Liver (tissue), 9 donors: ENCODE results near the gene RBFOX1. TPM values are rescaled to one million over a fixed set of nuclear protein-coding genes. Genes with fewer than 3 reads are reported as not detected.

Experiments used
- DNase-seq: peaks from one replicate; pipeline ENCODE4 v3.0.0-alpha.2; 2017; ENCODE audit warnings: low spot score
- H3K27ac ChIP-seq, 2 donors: one replicate each; pipeline ENCODE4 v1.7.0; 2013; ENCODE audit warnings: inconsistent platforms in 2 of 2, low read length in 2 of 2, control low read depth in 1 of 2, low read depth in 1 of 2, mild to moderate bottlenecking in 1 of 2
- H3K27me3 ChIP-seq, 4 donors: one replicate each; pipeline versions ENCODE4 v1.6.1 to v1.7.0; 2013; ENCODE audit warnings: low read length in 3 of 4, inconsistent platforms in 1 of 4, mild to moderate bottlenecking in 1 of 4, moderate library complexity in 1 of 4; ENCODE audit not compliant: control insufficient read depth in 4 of 4, insufficient read depth in 4 of 4
- H3K36me3 ChIP-seq, 4 donors: one replicate each; pipeline versions ENCODE4 v1.6.1 to v1.7.0; 2013; ENCODE audit warnings: low read length in 3 of 4, mild to moderate bottlenecking in 3 of 4, low read depth in 1 of 4, moderate library complexity in 1 of 4; ENCODE audit not compliant: control insufficient read depth in 4 of 4, insufficient read depth in 3 of 4
- H3K4me1 ChIP-seq, 4 donors: one replicate each; pipeline versions ENCODE4 v1.6.1 to v1.7.0; 2013; ENCODE audit warnings: low read length in 3 of 4, mild to moderate bottlenecking in 3 of 4, moderate library complexity in 1 of 4; ENCODE audit not compliant: control insufficient read depth in 4 of 4, insufficient read depth in 4 of 4
- H3K4me3 ChIP-seq, 3 donors: one replicate each; pipeline versions ENCODE4 v1.6.1 to v1.7.0; 2013; ENCODE audit warnings: low read length in 3 of 3, control low read depth in 1 of 3, low read depth in 1 of 3, mild to moderate bottlenecking in 1 of 3
- H3K9ac ChIP-seq, 2 donors: one replicate each; pipeline ENCODE4 v1.7.0; 2013; ENCODE audit warnings: low read length in 2 of 2, mild to moderate bottlenecking in 2 of 2, moderate library complexity in 2 of 2, control low read depth in 1 of 2, low read depth in 1 of 2
- H3K9me3 ChIP-seq, 4 donors: one replicate each; pipeline versions ENCODE4 v1.6.1 to v1.7.0; 2013; ENCODE audit warnings: low read length in 3 of 4; ENCODE audit not compliant: control insufficient read depth in 4 of 4
- EGR1 ChIP-seq, 2 donors: IDR thresholded peaks; 2 replicates each; pipeline ENCODE4 v1.6.1; 2016 to 2018; ENCODE audit warnings: antibody characterized with exemption in 2 of 2, low read depth in 2 of 2
- FOXA1 ChIP-seq: IDR thresholded peaks from 2 replicates; pipeline ENCODE4 v1.6.1; 2016; ENCODE audit warnings: antibody characterized with exemption
- FOXA2 ChIP-seq: IDR thresholded peaks from 2 replicates; pipeline ENCODE4 v1.6.1; 2016; ENCODE audit warnings: antibody characterized with exemption
- GABPA ChIP-seq, 2 donors: IDR thresholded peaks in 1 of 2; conservative IDR thresholded peaks in 1 of 2; 2 replicates each; pipeline ENCODE4 v1.6.1; 2016; ENCODE audit warnings: antibody characterized with exemption in 2 of 2, mild to moderate bottlenecking in 1 of 2, moderate library complexity in 1 of 2
- HNF4A ChIP-seq, 2 donors: conservative IDR thresholded peaks; 2 replicates each; pipeline ENCODE4 v1.6.1; 2016; ENCODE audit warnings: antibody characterized with exemption in 2 of 2, mild to moderate bottlenecking in 2 of 2
- JUND ChIP-seq, 2 donors: IDR thresholded peaks; 2 replicates each; pipeline ENCODE4 v1.6.1; 2016; ENCODE audit warnings: antibody characterized with exemption in 2 of 2
- NR2F2 ChIP-seq: IDR thresholded peaks from 2 replicates; pipeline ENCODE4 v1.6.1; 2016; ENCODE audit warnings: antibody characterized with exemption
- RAD21 ChIP-seq, 2 donors: IDR thresholded peaks; 2 replicates each; pipeline ENCODE4 v1.6.1; 2016; ENCODE audit warnings: antibody characterized with exemption in 2 of 2, mild to moderate bottlenecking in 2 of 2
- RXRA ChIP-seq, 2 donors: IDR thresholded peaks; 2 replicates each; pipeline ENCODE4 v1.6.1; 2017 to 2018; ENCODE audit warnings: antibody characterized with exemption in 2 of 2, mild to moderate bottlenecking in 1 of 2
- WGBS: extraction: QIAGEN DNeasy Blood & Tissue Kit; methylation state at CpG from one replicate; pipeline ENCODE4 v1.1.7; 2013; 5-methylcytosine and 5-hydroxymethylcytosine counted together
- polyA plus RNA-seq, 2 donors: library from polyadenylated mRNA; stranded (reverse) in 1 of 2; unstranded in 1 of 2; fragments of 200-250 nt in 1 of 2; fragments of >200 nt in 1 of 2; fragmentation: Nextera tagmentation in 1 of 2; extraction: Ambion mirVana in 1 of 2; gene quantifications; one replicate each; pipeline versions ENCODE4 v1.2.1 to v1.2.3, GENCODE V29; 2013 to 2015
- total RNA-seq, 2 donors: library from RNA; depleted of rRNA; stranded (reverse); fragments of >200 nt; gene quantifications; one replicate each; pipeline ENCODE4 v1.2.3, GENCODE V29; 2014
- TF ChIP-seq, protein P1 (sequence below): IDR thresholded peaks from 2 replicates; pipeline ENCODE4 v1.6.1; 2016; ENCODE audit warnings: antibody characterized with exemption
- TF ChIP-seq, protein P2 (sequence below): IDR thresholded peaks from 2 replicates; pipeline ENCODE4 v1.6.1; 2016; ENCODE audit warnings: antibody characterized with exemption, mild to moderate bottlenecking
- TF ChIP-seq, protein P3 (sequence below): fragments of 150-350 bp; IDR thresholded peaks from 2 replicates; pipeline ENCODE4 v1.5.1; 2017; ENCODE audit warnings: improper control_type of control experiment, low read depth, low read length; ENCODE audit not compliant: missing input control
- TF ChIP-seq, protein P4 (sequence below): IDR thresholded peaks from 2 replicates; pipeline ENCODE4 v1.6.1; 2016; ENCODE audit warnings: antibody characterized with exemption
- donor health status: healthy.
- donor health status: healthy.
- donor health status: healthy.
- donor health status: healthy.
- donor health status: healthy.

The RBFOX1 gene
- total and polyA plus RNA-seq, 4 donors = not detected

DNA sequence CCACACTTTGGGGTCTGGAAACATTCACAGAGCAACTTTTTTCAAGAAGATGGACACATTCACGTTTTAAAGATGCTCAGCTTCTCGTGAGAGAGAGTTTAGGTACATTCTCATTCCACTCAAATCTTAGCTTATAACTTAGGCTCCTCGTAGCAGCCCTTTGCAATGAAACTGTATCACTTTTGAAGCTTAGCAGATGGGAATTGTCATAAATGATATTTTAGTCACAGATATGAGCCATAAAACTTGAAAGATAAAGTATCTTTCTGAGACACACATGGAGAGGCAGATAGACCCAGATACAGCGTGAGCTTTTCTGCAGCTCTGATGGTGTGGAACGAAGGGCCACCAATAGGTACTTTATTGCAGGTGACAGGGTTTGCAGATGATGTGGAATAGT, 41.1 kb downstream of the RBFOX1 start:
- H3K4me3 ChIP-seq = no peak overlapping the region
- no peak for DNase-seq
- 65% methylated on average over 5 of the region's 5 CpGs for WGBS
- H3K27me3 ChIP-seq = no peaks in the 10 kb centered on the region
- no peaks in the 10 kb centered on the region for H3K9me3 ChIP-seq
- TF ChIP-seq, protein P1, sequence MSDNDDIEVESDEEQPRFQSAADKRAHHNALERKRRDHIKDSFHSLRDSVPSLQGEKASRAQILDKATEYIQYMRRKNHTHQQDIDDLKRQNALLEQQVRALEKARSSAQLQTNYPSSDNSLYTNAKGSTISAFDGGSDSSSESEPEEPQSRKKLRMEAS = no peak
- TF ChIP-seq, protein P2, sequence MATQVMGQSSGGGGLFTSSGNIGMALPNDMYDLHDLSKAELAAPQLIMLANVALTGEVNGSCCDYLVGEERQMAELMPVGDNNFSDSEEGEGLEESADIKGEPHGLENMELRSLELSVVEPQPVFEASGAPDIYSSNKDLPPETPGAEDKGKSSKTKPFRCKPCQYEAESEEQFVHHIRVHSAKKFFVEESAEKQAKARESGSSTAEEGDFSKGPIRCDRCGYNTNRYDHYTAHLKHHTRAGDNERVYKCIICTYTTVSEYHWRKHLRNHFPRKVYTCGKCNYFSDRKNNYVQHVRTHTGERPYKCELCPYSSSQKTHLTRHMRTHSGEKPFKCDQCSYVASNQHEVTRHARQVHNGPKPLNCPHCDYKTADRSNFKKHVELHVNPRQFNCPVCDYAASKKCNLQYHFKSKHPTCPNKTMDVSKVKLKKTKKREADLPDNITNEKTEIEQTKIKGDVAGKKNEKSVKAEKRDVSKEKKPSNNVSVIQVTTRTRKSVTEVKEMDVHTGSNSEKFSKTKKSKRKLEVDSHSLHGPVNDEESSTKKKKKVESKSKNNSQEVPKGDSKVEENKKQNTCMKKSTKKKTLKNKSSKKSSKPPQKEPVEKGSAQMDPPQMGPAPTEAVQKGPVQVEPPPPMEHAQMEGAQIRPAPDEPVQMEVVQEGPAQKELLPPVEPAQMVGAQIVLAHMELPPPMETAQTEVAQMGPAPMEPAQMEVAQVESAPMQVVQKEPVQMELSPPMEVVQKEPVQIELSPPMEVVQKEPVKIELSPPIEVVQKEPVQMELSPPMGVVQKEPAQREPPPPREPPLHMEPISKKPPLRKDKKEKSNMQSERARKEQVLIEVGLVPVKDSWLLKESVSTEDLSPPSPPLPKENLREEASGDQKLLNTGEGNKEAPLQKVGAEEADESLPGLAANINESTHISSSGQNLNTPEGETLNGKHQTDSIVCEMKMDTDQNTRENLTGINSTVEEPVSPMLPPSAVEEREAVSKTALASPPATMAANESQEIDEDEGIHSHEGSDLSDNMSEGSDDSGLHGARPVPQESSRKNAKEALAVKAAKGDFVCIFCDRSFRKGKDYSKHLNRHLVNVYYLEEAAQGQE = no peak
- TF ChIP-seq EGR1 (IDR thresholded peaks at IDR 0.05; ENCODE audit: low read depth in 2 of 2) (no peak), FOXA1 (no peak), RXRA (IDR thresholded peaks at IDR 0.05) (no peak), JUND (IDR thresholded peaks at IDR 0.05) (no peak), GABPA (IDR thresholded peaks at IDR 0.05 in 1 of 2, conservative IDR thresholded peaks at IDR 0.05 in 1 of 2) (no peak)
- H3K9ac ChIP-seq = no peak overlapping the region
- no peak overlapping the region for H3K27ac ChIP-seq
- no peaks in the 10 kb centered on the region for H3K4me1 ChIP-seq
- H3K36me3 ChIP-seq = no peaks in the 10 kb centered on the region

DNA sequence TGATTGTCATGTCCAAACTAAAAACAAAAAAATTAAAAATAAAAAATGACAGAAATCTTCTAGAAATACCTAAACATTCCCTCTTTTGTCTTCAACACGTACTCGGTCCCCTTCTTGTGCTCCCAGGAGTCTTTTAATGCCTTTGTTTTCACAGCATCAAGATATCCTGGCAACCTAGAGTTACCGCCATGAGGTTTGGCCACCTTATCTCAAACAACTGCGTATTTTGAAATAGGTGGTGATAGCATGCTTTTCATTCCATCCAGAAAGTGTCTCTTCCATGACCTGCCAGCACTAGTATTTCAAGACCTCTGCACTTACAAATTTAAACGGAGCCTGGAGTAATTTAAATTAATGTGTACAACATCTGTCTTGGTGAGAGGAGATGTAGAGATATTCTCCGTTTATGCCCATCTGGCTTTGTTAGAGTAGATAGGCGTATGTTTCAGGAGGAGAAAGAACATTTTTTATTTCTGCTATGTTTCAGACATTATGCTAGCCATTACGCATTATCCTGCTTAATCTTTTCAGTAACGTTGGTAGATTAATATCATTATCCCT, 42.0 kb downstream of the RBFOX1 start:
- H3K9me3 ChIP-seq = no peaks in the 10 kb centered on the region
- H3K27me3 ChIP-seq = no peaks in the 10 kb centered on the region
- no peak for DNase-seq
- H3K27ac ChIP-seq = no peak overlapping the region
- no peaks in the 10 kb centered on the region for H3K36me3 ChIP-seq
- H3K4me1 ChIP-seq = no peaks in the 10 kb centered on the region
- TF ChIP-seq HNF4A (conservative IDR thresholded peaks at IDR 0.05) = no peak
- no peak for TF ChIP-seq FOXA2
- WGBS = 40% methylated on average over 9 of the region's 9 CpGs
- H3K4me3 ChIP-seq = no peak overlapping the region
- H3K9ac ChIP-seq = no peak overlapping the region

DNA sequence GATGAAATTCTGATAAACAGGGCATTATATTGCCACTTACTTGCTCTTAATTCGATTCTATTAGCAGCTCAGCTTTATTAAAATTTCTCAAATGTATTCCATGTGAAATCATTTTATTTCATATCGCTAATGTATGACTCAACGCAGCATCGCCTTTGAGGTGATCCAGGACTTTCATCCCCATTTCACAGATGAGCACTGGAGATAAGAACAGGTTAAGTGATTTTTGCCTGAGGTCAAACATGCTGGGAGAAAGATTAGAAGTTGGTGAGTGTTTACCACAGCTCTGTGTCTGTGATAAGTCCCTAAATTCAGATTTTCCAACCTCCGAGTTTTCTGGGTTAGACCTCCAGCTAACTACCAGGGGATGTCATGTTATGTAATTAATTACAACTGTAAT, 43.6 kb downstream of the RBFOX1 start:
- Histone ChIP-seq H3K36me3 (no peaks in the 10 kb centered on the region), H3K9me3 (no peaks in the 10 kb centered on the region), H3K4me1 (no peaks in the 10 kb centered on the region), H3K9ac (no peak overlapping the region), H3K27me3 (no peaks in the 10 kb centered on the region), H3K27ac (no peak overlapping the region), H3K4me3 (no peak overlapping the region)
- WGBS = 58% methylated on average over 5 of the region's 5 CpGs
- DNase-seq = no peak
- TF ChIP-seq NR2F2 (no peak), JUND (IDR thresholded peaks at IDR 0.05) (no peak), RAD21 (IDR thresholded peaks at IDR 0.05) (no peak), FOXA2 (no peak), FOXA1 (no peak)
- TF ChIP-seq, protein P3, sequence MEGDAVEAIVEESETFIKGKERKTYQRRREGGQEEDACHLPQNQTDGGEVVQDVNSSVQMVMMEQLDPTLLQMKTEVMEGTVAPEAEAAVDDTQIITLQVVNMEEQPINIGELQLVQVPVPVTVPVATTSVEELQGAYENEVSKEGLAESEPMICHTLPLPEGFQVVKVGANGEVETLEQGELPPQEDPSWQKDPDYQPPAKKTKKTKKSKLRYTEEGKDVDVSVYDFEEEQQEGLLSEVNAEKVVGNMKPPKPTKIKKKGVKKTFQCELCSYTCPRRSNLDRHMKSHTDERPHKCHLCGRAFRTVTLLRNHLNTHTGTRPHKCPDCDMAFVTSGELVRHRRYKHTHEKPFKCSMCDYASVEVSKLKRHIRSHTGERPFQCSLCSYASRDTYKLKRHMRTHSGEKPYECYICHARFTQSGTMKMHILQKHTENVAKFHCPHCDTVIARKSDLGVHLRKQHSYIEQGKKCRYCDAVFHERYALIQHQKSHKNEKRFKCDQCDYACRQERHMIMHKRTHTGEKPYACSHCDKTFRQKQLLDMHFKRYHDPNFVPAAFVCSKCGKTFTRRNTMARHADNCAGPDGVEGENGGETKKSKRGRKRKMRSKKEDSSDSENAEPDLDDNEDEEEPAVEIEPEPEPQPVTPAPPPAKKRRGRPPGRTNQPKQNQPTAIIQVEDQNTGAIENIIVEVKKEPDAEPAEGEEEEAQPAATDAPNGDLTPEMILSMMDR = no peak
- TF ChIP-seq, protein P4, sequence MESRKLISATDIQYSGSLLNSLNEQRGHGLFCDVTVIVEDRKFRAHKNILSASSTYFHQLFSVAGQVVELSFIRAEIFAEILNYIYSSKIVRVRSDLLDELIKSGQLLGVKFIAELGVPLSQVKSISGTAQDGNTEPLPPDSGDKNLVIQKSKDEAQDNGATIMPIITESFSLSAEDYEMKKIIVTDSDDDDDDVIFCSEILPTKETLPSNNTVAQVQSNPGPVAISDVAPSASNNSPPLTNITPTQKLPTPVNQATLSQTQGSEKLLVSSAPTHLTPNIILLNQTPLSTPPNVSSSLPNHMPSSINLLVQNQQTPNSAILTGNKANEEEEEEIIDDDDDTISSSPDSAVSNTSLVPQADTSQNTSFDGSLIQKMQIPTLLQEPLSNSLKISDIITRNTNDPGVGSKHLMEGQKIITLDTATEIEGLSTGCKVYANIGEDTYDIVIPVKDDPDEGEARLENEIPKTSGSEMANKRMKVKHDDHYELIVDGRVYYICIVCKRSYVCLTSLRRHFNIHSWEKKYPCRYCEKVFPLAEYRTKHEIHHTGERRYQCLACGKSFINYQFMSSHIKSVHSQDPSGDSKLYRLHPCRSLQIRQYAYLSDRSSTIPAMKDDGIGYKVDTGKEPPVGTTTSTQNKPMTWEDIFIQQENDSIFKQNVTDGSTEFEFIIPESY = no peak
